ENCODE results near the gene MRPL36. TPM values are rescaled to one million over a fixed set of nuclear protein-coding genes. Genes with fewer than 3 reads are reported as not detected.
A peak's percentile ranks its signal among the peaks of the same experiment; 100 is the strongest.

The MRPL36 gene
- total and polyA plus RNA-seq, 2 donors from 2014 or later, result 29.6 to 96.7 TPM

- Histone ChIP-seq H3K4me3 (ENCODE audit: low read length in 3 of 3) (no peak overlapping the region), H3K27ac (ENCODE audit: low read depth in 2 of 2, low read length in 2 of 2) (no peak overlapping the region), H3K27me3 (ENCODE audit: control insufficient read depth, insufficient read depth, low read length) (no peaks in the 10 kb centered on the region), H3K4me1 (ENCODE audit: control insufficient read depth in 2 of 3, insufficient read depth in 2 of 3, low read depth in 1 of 3, low read length in 3 of 3) (no peaks in the 10 kb centered on the region), H3K9ac (ENCODE audit: low read length in 3 of 3) (no peak overlapping the region), H3K9me3 (ENCODE audit: control insufficient read depth in 2 of 3, insufficient read depth in 1 of 3, low read length in 3 of 3) (no peaks in the 10 kb centered on the region), H3K36me3 (ENCODE audit: control insufficient read depth in 2 of 3, insufficient read depth in 3 of 3, low read length in 3 of 3) (peaks cover 0 to 19% (median 13%) of the 10 kb centered on the region in 3 donors)
- FAIRE-seq, result no peak
- DNase-seq, result peak in 1 of 5 donors; percentile 23
- TF ChIP-seq CTCF (IDR thresholded peaks at IDR 0.05; ENCODE audit: borderline replicate concordance, extremely low read depth, insufficient read depth), result no peak
- intact Hi-C loops (cut with DNase I), result no loop called here
Observed at GRCh38 chr5:1823381-1824034, 23.9 kb upstream of the MRPL36 start.

GRCh38 chr5:1821862-1822261 lies 22.2 kb upstream of the MRPL36 start:
- H3K4me3 ChIP-seq (ENCODE audit: low read length in 3 of 3), result no peak overlapping the region
- no peaks in the 10 kb centered on the region for H3K9me3 ChIP-seq (ENCODE audit: control insufficient read depth in 2 of 3, insufficient read depth in 1 of 3, low read length in 3 of 3)
- no peaks in the 10 kb centered on the region for H3K4me1 ChIP-seq (ENCODE audit: control insufficient read depth in 2 of 3, insufficient read depth in 2 of 3, low read depth in 1 of 3, low read length in 3 of 3)
- no peak overlapping the region for H3K9ac ChIP-seq (ENCODE audit: low read length in 3 of 3)
- no peak for TF ChIP-seq CTCF (IDR thresholded peaks at IDR 0.05; ENCODE audit: borderline replicate concordance, extremely low read depth, insufficient read depth)
- DNase-seq, result peak in 1 of 5 donors; percentile 11
- peaks cover 0 to 29% (median 22%) of the 10 kb centered on the region in 3 donors for H3K36me3 ChIP-seq (ENCODE audit: control insufficient read depth in 2 of 3, insufficient read depth in 3 of 3, low read length in 3 of 3)
- H3K27me3 ChIP-seq (ENCODE audit: control insufficient read depth, insufficient read depth, low read length), result no peaks in the 10 kb centered on the region
- intact Hi-C loops (cut with DNase I), result no loop called here
- H3K27ac ChIP-seq (ENCODE audit: low read depth in 2 of 2, low read length in 2 of 2), result no peak overlapping the region
- no peak for FAIRE-seq

GRCh38 chr5:1820926-1821325 lies 21.3 kb upstream of the MRPL36 start:
- no peaks in the 10 kb centered on the region for H3K9me3 ChIP-seq (ENCODE audit: control insufficient read depth in 2 of 3, insufficient read depth in 1 of 3, low read length in 3 of 3)
- intact Hi-C loops (cut with DNase I), result no loop called here
- no peak overlapping the region for H3K27ac ChIP-seq (ENCODE audit: low read depth in 2 of 2, low read length in 2 of 2)
- no peak overlapping the region for H3K4me3 ChIP-seq (ENCODE audit: low read length in 3 of 3)
- H3K36me3 ChIP-seq (ENCODE audit: control insufficient read depth in 2 of 3, insufficient read depth in 3 of 3, low read length in 3 of 3), result peaks cover 2 to 39% (median 26%) of the 10 kb centered on the region in 3 donors
- no peak for FAIRE-seq
- no peak for TF ChIP-seq CTCF (IDR thresholded peaks at IDR 0.05; ENCODE audit: borderline replicate concordance, extremely low read depth, insufficient read depth)
- H3K9ac ChIP-seq (ENCODE audit: low read length in 3 of 3), result no peak overlapping the region
- no peaks in the 10 kb centered on the region for H3K4me1 ChIP-seq (ENCODE audit: control insufficient read depth in 2 of 3, insufficient read depth in 2 of 3, low read depth in 1 of 3, low read length in 3 of 3)
- no peaks in the 10 kb centered on the region for H3K27me3 ChIP-seq (ENCODE audit: control insufficient read depth, insufficient read depth, low read length)
- DNase-seq, result peak in 1 of 5 donors; percentile 9
